ENCODE data around the gene CEACAM4.

Gene CEACAM4

GRCh38 chr19:41617941-41618730 is 8.7 kb downstream of the CEACAM4 start:
- no peak for DNase-seq (ENCODE audit: low spot score)

DNA sequence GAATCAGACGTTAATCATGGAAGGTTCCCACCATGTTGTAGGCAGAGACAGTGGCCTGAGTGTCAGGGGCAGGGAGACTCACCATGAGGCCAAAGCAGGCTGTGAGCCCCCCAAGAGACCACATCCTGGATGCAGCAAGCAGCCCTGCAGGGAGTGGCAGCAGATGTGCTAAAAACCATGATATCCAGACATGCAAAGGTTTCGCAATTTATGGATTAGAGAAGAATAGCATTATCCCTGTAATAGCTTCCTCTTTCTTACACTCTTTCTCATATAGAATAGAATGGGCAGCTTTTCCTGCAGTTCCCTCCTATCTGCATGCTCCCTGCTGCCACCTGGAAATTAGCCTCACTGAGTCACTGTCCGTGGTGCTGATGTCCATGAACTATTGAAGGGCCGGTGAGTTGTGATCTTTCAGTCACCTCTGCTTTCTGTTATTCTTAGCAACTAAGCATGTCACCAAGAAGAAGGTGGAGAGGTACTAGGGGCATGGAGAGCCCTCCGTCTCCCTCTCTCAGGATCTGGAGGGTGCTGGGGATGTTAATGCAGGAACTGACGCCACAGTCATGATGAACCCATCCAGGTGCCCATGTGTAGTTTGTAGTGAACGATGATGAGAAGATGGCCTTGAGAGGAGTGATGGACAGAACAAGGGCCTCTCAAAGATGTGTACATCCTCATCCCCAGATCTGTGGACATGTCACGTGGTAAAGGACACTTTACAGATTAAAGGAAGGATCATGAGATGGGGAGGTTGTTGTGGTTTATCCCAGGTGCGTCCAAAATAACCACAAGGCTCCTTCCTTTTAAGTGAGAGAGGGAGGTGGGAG is 9.9 kb downstream of the CEACAM4 start:
- peak; percentile 44 for DNase-seq (ENCODE audit: low spot score)

DNA sequence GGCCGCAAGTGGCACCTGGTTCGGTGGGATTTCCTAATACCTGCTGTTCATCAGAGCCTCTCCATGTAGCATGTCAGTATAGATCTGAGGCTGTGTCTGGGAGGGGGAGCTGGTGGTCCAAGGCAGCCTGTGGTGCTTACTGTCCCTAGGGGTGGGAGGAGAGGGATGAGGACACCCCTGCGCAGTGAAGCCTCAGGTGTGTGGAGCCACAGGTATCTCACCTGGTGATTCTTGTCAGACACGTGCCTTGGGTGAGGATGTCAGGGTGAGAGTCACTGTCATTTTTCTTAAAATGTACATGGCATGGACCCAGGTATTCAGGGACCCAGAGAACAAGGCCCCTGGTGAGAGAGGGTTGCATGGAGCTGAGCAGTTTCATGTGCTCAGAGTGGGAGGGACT is 11.7 kb downstream of the CEACAM4 start:
- no peak for DNase-seq (ENCODE audit: low spot score)

DNA sequence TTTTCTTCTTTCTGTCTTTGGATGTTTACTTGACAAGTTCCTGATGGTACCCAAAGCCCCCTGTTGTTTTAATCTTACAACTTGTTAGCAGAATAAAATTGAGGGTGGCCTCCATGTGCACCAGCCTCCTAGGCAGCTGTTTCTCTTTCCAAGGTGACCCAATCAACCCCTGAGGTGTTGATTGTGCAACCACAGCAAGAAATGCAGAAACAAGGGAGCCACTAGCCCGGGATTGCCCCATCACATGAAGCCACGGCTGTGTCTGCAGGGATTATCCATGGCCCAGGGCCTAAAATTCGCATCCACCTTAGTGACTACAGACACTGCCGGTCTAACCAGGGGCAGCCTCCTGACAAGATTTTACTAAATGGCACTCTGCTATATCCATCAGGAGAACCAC is 14.4 kb downstream of the CEACAM4 start:
- no peak for DNase-seq (ENCODE audit: low spot score)

DNA sequence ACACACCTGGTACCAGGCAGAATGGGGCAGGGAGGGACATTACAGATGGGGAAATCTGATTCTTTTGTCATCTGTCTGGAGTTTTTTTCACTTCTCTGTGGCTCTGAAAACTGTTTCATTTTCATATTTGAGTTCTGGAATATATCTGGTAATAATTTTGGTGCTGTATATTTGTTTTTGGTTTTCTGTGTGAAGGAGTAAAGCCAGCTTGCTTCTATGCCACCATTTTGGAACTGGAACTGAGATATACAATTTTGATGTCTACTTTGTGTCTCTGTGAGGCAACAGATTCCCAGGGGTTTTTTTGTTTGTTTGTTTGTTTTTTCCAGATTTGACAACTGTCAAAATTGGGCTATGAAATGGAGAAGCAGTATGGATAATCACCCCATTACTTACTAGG is 16.1 kb downstream of the CEACAM4 start:
- DNase-seq (ENCODE audit: low spot score), result no peak

DNA sequence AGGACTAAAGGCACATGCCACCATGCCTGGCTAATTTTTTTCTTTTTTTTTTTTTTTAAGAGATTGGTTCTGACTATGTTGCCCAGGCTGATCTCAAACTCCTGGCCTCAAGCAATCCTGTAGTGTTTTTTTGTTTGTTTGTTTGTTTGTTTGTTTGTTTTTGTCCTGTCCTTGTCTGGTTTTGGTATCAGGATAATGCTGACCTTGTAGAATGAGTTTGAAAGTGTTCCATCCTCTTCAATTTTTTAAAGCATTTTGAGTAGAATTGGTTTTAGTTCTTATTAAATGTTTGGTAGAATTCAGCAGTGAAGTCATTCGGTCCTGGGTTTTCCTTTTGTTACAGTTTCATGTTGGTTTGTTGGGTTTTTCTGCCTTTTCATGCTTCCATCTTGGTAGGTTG is 19.2 kb downstream of the CEACAM4 start:
- no peak for DNase-seq (ENCODE audit: low spot score)

- DNase-seq (ENCODE audit: low spot score), result no peak
These were observed 20.5 kb downstream of the CEACAM4 start for GRCh38 chr19:41606215-41606837.

GRCh38 chr19:41604831-41605230 is 22.0 kb downstream of the CEACAM4 start:
- DNase-seq (ENCODE audit: low spot score), result no peak

DNA sequence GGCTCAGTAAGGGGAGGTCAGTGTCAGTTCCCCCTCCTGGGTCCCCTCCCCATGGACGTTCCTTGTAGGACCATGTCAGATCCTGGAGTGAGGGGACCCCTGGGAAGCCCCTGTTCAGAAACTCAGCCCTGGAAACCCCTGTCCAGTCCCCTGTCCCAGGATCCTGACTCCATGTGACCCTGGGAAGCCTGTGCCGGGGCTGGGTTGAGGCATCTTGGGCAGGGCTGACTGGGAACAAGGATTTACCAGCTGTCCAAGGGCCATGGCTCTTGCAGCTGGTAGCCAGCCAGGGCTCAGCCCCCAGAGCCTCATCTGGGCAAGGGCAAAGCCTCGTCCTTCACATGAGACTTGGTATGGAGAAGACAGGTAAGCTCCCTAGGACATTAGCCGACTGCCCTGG is 25.1 kb downstream of the CEACAM4 start:
- no peak for DNase-seq (ENCODE audit: low spot score)

GRCh38 chr19:41599175-41599966 is 27.5 kb downstream of the CEACAM4 start:
- DNase-seq (ENCODE audit: low spot score), result no peak

DNA sequence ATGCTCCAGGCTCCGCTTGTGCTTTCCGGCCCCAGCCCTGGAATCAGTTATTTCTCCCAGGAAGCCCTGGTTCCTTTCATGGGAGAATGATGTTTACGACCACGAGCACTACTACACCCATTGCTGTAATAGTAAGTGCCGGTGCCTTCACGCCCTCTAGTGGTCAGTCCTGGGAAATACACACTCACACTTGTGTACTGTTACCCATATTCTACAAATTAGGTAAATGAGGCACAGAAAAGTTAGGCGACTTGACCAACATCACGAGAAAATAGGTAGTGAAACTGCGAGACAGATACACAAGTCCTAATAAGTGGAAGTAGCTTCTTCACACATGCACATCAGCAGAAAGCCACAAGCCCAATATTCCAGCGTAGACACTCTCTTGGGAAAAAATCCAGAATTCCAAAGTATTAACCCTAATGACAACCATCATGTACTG is 29.3 kb downstream of the CEACAM4 start:
- DNase-seq (ENCODE audit: low spot score), result peak; percentile 86

DNA sequence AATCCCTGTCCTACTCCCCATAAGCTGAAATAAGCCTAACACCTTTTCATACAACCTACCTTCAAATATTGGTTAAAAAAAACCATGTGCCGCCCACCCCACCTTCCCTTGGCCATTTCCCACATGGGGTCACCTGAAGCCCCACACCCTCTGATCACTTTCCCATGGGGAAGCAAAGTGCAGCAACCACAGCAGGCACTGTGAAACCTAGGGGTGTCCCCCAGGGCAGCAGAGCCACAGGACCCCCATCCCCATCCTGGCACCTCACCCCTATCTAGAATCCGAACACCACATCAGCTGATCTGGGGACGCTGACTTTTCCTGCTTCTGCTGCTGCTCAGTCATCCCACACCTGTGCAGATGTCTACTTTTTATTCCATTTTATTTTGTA is 31.0 kb downstream of the CEACAM4 start:
- DNase-seq (ENCODE audit: low spot score), result no peak

GRCh38 chr19:41595258-41595889 is 31.5 kb downstream of the CEACAM4 start:
- peak; percentile 69 for DNase-seq (ENCODE audit: low spot score)

- DNase-seq (ENCODE audit: low spot score), result no peak
These were observed 34.8 kb downstream of the CEACAM4 start for GRCh38 chr19:41591951-41592562.

DNA sequence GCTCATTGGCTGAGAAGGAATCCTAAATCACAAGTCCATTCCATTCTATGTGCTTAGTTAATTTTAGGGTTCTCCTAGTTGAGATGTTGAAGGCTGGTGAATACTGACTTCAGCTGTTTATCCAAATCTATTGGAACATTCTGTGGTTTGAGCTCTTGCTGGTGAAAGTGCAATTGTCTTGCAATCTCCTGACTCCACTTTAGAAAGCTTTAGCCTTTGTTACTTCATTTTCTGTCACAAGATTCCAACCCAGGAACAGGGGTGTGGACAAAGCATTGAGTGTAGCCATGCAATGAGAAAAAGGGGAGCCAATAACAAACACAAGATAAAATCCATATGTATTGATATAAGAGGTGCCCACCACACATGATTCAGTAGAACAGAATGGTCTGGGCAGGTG is 35.9 kb downstream of the CEACAM4 start:
- DNase-seq (ENCODE audit: low spot score), result no peak

- DNase-seq (ENCODE audit: low spot score), result no peak
These were observed 37.5 kb downstream of the CEACAM4 start for GRCh38 chr19:41589371-41589770.

- DNase-seq (ENCODE audit: low spot score), result peak; percentile 32
These were observed 38.2 kb downstream of the CEACAM4 start for GRCh38 chr19:41588497-41589209.

GRCh38 chr19:41587838-41588210 is 39.0 kb downstream of the CEACAM4 start:
- DNase-seq (ENCODE audit: low spot score), result no peak

GRCh38 chr19:41587101-41587837 is 39.6 kb downstream of the CEACAM4 start:
- no peak for DNase-seq (ENCODE audit: low spot score)

DNA sequence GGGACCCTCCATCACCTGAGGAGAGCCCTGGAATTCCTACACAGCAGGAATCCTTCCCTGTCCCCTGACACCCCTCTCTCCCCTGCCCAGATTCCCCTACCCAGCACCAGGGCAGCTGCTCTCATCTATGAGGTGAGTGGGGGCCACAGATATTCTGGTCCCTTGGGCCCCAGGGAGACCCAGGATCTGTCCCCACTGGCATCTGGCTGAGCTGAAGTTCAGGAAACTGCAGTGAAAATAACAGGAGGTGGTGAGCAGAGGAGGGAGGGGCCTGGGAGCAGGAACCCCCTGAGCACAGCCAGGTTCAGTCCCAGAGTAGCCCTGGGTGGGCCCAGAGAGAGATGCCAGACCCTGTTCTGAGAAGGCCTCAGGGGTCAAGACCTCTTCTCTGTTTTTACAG is 40.8 kb downstream of the CEACAM4 start:
- no peak for DNase-seq (ENCODE audit: low spot score)
